ENCODE measurements around the gene NLRP5.
"Not testable (repeated sequence)": the region's sequence is repeated elsewhere in the genome, so short reads cannot be mapped to it uniquely, and the experiment has no call there.

NLRP5 gene

GRCh38 chr19:56097306-56097705 lies 110.7 kb downstream of the NLRP5 start:
- no peak overlapping the region for H3K27ac ChIP-seq

DNA sequence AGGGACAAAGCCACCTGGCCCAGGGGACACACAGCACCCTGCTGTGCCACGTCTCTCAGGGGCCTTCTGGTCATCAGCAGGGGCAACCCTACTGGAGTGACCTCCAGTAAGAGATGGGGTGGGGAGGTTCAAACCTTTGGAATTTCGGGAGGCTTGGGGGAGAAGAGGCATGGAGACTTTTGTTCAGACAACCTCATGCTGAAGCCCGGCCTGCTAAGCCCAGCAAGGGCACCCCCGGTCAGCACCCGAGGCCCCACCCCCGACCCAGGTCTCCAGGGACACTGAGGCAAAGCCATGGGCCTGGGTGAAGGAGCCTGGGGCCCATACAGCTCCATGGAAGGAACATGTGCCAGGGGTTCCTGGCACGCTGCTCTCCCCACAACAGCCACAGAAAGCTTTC lies 111.2 kb downstream of the NLRP5 start:
- Histone ChIP-seq H3K27ac (no peak overlapping the region), H3K4me3 (no peak overlapping the region)

More at GRCh38 chr19:56097306-56097705, 110.7 kb downstream of the NLRP5 start:
- no peak overlapping the region for H3K4me3 ChIP-seq

DNA sequence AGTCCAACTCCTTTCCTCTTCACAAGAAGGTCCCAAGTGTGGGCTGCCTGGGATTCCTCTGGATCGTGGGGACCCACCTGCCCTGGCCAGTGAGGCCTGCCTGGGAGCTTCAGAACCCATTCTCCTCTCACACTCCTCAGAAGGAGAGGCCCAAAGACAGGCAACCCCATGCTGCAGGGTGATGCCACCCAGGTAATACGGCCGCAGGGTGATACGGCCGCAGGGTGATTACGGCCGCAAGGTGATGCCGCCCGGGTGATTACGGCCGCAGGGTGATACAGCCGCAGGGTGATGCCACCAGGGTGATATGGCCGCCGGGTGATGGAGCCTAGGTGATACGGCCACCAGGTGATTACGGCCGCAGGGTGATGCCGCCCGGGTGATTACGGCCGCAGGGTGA lies 111.7 kb downstream of the NLRP5 start:
- not testable (repeated sequence) for H3K4me3 ChIP-seq, H3K27ac ChIP-seq

- Histone ChIP-seq H3K27ac (no peak overlapping the region), H3K4me3 (no peak overlapping the region)
Measured at GRCh38 chr19:56098731-56099568, 112.4 kb downstream of the NLRP5 start.

DNA sequence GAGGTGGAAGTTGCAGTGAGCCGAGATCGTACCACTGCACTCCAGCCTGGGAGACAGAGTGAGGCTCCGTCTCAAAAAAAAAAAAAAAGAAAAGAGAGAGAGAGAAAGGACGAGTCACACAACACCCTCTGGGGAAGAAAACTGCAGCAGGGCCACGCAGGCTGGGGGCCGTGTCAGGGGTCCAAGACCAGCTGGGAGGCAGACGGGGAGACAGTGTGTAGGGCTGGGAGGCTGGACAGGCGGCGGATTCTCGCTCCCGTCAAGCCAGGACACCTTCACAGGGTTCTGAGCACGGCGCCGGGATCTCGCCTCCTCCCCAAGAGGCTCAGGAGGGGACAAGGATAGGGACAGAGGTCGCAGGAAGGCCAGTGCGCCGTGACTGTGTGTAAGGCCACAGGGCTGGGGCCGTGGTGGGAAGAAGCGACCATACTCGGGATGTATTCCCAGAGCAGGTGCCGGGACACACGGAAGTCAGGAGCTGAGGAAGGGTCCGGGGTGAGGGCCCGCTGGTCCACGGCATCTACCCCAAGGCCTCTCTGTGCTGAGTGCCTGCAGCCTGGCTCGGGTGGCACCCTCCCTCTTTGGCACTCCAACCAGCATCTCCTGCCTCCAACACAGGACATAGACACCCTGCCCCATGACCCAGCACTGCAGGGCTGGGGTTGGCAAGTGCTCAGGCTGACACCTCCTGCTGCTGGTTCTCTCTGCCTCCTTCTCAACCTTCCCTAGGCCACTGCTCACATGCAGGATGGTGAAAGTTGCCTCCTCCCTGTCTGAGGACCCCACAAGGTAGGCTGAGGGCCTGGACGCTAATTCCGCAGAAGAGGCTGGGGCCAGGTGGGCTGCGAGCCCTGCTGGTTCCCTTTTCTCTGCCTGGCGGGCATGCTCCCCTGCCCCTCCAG lies 113.3 kb downstream of the NLRP5 start:
- no peak overlapping the region for H3K4me3 ChIP-seq
- no peak overlapping the region for H3K27ac ChIP-seq

GRCh38 chr19:56101095-56101494 lies 114.5 kb downstream of the NLRP5 start:
- H3K4me3 ChIP-seq = no peak overlapping the region
- H3K27ac ChIP-seq = no peak overlapping the region

DNA sequence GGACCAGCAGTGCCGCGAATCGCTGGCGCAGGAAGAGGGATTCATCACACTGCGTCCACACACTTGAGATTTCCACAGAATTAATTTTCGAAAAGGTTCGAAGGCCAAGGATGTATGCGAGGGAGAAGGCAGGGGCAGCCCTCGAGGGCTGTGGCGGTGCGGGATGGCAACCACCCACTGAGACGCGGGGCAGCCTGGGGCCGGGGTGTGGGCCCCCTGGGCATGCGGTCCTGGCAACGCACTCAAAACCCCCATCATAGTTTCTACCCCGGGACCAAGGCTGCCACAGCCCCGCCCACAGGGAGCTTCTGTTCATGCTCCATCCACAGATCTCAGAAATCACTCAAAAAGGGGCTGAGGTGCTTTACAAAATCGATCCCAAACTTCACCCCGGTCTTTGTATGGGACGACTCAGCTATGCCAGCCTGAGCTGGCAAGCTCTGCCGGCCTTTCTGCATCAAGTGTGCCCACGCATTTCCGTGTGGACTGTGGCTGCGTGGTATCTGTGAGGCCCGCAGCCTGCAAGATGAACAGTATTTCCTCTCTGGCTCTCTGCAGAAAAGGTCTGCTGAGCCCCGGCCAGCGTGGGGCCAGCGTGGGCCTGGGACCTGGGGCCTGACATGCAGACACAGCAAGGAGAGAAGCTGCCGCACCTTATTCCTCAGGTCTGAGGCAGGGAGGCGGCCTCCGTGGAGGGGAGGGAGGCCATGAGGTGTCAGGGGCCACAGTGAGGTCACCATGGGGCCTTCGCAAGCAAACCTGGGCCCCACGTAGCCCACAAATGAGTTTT lies 115.4 kb downstream of the NLRP5 start:
- Histone ChIP-seq H3K4me3 (no peak overlapping the region), H3K27ac (no peak overlapping the region)

DNA sequence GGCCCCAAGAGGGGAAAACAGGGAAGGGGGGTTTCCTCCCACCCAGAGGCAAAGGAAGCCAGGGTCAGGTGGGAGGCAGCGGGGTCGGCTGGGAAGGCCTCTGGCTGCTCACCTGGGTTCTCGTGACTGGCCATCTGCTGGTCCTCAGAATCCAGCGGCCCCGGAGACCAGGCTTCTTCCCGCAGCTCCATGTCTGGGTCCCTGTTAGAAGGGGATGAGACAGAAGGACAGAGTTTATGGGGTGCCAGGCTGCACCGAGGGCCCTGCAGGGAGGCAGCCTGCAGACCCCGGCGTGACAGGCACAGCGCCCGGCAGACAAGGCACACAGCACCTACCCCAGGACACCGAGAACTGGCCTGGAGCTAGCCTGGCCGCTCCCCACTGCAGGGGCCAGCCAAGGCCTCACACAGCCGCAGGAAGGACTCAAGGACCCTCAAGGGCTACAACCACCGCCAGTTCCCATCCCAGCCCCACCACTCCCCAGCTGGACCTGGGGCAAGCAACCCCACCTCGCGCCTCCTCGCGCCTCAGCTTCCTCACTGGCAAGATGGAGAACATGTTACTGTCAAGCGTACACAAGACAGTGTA lies 116.5 kb downstream of the NLRP5 start:
- H3K4me3 ChIP-seq = no peak overlapping the region
- no peak overlapping the region for H3K27ac ChIP-seq

DNA sequence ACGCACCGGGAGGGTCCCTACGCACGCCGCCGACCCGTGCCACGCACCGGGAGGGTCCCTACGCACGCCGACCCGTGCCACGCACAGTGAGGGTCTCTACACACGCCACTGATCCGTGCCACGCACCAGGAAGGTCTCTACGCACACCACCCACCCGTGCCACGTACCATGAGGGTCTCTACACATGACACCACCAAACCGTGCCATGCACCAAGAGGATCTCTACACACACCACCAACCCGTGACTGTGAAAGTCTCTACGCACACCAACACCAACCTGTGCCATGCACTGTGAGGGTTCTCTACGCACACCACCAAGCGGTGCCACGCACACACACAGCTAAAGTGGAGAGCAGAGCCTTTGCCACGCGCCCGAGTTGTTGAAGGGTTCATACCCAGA lies 117.8 kb downstream of the NLRP5 start:
- Histone ChIP-seq H3K4me3 (no peak overlapping the region), H3K27ac (no peak overlapping the region)

DNA sequence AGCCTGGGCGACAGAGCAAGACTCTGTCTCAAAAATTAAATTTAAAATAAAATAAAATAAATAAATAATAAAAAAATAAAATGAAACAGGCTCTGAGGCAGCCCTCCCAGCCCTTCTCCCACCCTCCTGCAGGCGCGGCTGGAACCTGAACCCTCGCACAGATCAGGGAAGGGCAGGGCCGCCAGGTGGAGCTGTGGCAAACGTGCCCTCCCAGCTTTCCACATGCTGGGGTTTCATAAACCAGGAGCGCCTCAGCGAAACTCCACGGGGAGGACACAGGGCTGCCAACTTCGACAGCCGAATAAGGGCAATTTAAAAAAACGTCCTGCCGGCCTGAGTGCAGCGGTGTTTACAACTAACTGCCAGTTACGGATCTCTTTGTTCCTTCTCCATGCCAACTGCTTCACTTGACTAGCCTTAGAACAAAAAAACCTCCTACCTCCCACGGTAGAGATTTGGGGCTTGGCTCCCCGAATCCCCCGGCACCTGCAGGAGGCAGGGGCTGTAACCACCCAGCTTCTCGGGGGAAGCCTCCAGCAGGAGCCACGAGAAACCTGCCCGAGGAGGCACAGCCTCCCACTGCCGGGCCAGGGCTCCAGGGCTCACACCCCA lies 118.6 kb downstream of the NLRP5 start:
- H3K4me3 ChIP-seq = no peak overlapping the region
- peak overlapping the region in 6 of 21 experiments; percentile 34 to 56 (median 38) for H3K27ac ChIP-seq

- H3K27ac ChIP-seq = peak overlapping the region in 1 of 21 experiments; percentile 44
- H3K4me3 ChIP-seq = not testable (repeated sequence)
Measured at GRCh38 chr19:56105831-56106396, 119.3 kb downstream of the NLRP5 start.

DNA sequence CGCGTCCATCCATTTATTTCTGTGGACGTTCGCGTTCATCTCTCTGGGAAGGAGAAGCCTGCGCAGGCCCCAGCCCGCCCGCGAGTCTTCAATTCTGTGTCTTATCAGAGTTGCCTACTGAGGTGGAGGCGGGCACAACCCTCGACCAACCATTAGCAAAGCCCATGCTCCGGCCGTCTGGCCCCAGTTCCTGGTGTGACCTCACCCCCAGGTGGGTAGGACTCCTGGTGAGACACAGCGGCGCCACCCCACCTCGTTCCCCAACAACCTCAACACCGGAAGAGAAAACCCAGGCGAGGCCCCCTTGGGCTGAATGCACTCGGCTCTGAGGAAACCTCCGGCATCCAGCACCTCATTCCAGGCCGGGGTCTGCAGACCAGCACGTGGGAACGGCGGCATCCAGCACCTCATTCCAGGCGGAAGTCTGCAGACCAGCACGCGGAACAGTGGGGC lies 119.8 kb downstream of the NLRP5 start:
- Histone ChIP-seq H3K27ac (no peak overlapping the region), H3K4me3 (no peak overlapping the region)

GRCh38 chr19:56106993-56107392 lies 120.4 kb downstream of the NLRP5 start:
- H3K27ac ChIP-seq = no peak overlapping the region
- H3K4me3 ChIP-seq = no peak overlapping the region

GRCh38 chr19:56107626-56108351 lies 121.2 kb downstream of the NLRP5 start:
- H3K27ac ChIP-seq = peak overlapping the region in 8 of 21 experiments; percentile 3 to 40 (median 22)
- H3K4me3 ChIP-seq = no peak overlapping the region

DNA sequence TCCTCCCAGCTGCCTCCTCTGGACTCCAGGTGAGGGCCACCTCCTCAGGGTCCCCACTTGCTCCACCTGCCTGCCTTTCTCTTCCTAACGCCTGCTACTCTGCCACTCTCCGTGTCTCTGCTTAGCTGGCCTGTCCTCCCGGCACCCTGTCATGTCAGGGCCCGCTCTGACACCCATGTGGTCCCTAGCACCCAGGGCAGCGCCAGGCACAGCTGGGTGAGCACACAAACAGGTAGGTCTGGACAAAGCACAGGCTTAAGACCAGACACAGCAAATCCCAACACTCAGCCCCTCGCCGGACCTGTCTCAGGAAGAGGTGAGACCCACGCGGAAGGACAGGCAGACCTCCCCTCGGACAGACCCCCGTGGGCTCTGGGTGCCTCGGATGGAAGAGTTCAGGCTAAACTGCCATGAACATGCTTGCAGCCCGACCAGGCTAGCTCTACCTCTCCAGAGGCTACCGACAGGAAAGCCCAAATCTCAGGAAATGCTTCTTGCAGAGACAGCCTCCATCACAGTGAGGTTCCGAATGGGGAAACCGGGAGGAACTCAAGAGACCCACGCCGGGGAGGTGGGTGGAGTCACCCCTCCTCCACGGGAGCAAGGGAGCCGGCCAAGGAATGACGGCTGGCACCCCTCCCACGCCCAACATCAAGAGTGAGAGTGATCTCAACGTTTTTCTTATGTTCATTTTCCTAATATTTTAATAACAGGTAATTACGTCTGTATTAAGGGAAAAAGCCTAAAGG lies 122.0 kb downstream of the NLRP5 start:
- H3K4me3 ChIP-seq = no peak overlapping the region
- H3K27ac ChIP-seq = peak overlapping the region in 9 of 21 experiments; percentile 3 to 44 (median 27)

- Histone ChIP-seq H3K4me3 (no peak overlapping the region), H3K27ac (peak overlapping the region in 1 of 21 experiments; percentile 34)
Measured at GRCh38 chr19:56109226-56109625, 122.7 kb downstream of the NLRP5 start.
